Astrocyte of the spinal cord (primary cell): ENCODE measurements around the gene PEAK3.

Source experiments
- DNase-seq: peaks from one replicate; pipeline ENCODE4 v3.0.0; 2011; ENCODE audit warnings: low read depth, low spot score
- H3K4me3 ChIP-seq: 2 replicates; pipeline ENCODE4 v1.5.1; 2011; ENCODE audit warnings: low read depth, mild to moderate bottlenecking, low read length, moderate library complexity
- in situ Hi-C: cut with HindIII; loops from 2 replicates; pipeline ENCODE4 v1.10.0; 2017; ENCODE audit warnings: low sequenced_read_pairs
- TF ChIP-seq, protein P1 (sequence below): IDR thresholded peaks from 2 replicates; pipeline ENCODE4 v1.5.1; 2012; ENCODE audit warnings: low read depth, mild to moderate bottlenecking, low read length, inconsistent platforms

Gene PEAK3

DNA sequence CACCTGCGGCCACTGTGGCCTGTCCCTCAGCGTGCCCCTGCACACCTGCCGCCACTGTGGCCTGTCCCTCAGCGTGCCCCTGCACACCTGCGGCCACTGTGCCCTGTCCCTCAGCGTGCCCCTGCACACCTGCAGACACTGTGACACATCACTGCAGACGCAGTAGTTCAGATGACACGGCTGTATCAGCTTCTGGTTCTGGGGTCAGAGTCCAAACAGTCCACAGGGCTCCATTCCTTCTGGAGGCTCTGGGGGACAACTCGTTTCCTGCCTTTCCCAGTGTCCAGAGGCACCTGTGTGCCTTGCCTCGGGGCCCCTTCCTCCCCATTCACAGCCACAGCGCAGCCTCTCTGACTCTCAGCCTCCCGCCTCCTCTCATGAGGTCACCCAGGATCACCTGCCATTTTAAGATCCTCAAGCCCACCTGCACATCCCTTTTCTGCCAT is 39.9 kb downstream of the PEAK3 start:
- TF ChIP-seq, protein P1, sequence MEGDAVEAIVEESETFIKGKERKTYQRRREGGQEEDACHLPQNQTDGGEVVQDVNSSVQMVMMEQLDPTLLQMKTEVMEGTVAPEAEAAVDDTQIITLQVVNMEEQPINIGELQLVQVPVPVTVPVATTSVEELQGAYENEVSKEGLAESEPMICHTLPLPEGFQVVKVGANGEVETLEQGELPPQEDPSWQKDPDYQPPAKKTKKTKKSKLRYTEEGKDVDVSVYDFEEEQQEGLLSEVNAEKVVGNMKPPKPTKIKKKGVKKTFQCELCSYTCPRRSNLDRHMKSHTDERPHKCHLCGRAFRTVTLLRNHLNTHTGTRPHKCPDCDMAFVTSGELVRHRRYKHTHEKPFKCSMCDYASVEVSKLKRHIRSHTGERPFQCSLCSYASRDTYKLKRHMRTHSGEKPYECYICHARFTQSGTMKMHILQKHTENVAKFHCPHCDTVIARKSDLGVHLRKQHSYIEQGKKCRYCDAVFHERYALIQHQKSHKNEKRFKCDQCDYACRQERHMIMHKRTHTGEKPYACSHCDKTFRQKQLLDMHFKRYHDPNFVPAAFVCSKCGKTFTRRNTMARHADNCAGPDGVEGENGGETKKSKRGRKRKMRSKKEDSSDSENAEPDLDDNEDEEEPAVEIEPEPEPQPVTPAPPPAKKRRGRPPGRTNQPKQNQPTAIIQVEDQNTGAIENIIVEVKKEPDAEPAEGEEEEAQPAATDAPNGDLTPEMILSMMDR = no peak
- in situ Hi-C loops = no loop called here
- DNase-seq = no peak
- no peak overlapping the region for H3K4me3 ChIP-seq

DNA sequence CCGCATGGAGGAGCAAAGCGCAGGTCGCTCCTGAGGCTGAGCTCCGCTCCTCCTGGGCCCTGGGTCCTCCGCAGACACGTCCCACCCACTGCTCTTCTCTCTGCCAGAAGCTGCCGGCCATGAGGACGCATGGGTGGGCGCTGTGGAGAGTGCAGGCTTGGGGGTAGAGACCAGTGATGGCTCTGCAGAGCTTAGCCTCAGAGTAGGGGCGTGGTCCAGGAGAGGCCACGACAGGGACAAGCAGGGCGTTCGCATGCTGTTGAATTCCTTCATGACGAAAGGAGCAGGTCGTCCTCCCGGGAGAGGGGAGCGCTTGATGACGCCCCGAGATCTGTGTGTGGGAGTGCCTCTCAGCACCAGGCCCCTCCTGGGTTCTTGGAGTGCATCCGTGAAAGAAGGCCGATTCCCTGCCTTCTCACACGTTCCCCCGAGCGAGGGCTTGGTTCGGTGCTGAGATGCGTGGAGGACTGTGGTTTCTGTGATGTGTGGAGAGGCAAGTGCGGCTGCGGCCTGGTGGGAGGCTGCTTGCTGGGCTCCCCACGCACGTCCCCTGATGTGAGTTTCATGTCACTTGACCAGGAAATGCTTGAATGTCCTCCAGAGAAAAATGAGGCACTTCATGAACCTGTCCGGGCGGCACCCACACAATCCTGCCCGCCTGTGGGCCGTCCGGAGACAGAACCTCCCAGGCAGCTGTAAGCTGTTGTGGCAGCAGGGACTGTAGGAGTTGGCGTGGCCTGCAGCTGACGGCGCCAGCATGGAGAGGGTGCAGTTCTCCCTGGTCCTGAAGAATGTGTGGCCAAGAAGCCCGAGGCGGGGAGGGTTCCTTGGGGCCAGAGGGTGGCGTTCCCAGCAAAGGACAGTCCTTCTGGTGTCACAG is 40.9 kb downstream of the PEAK3 start:
- no peak overlapping the region for H3K4me3 ChIP-seq
- TF ChIP-seq, protein P1 = no peak
- DNase-seq = no peak
- in situ Hi-C loops = no loop called here

DNA sequence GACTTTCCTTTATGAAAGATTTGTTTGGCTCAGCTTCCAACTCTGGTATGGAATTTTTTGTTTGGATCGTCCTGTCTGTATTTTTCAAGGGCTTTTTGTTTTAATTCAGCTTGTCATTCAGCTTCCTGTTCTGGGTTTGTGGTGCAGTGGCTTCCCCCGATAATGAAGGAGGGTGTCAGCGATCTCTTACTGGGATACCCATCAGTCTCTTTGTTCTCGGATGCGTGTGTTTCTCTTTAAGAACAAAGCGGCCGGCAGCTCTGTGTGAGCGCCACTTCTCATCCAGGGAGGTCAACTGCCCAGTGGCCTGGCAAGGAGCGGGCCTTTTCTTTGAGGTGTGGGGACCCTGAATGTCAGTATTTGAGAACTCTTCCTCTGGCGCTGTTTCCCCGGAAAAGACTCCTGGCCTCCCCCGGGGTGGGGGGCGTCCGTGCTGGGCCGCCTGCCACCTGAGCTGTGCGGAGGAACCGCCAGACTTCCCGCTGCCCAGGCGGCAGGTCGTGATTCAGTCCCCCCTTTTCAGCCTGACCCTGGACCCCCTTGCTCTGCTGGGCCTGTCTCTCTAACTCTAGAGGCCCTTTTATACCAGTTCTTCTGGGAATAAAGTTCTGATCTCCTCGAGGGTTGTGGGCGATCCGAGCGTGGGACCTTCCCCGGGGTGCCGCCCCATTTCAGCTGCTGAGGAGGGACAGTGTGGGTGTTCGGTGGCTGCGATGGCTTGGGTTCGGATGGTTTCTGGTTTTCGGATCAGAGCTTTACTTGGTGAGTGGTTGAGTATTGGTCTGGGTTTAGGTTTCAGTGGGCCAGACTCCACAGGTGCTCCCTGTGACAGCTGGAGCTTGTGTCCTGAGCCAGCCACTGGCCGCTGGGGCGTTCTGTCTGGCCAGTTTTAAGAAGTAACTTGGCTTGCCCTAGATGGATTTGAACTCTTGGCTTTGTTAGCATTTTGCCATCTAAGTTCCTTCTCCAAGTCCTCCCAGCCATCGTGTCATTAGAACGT is 41.9 kb downstream of the PEAK3 start:
- in situ Hi-C loops = no loop called here
- DNase-seq = peak; percentile 51
- TF ChIP-seq, protein P1 = no peak
- peak overlapping the region; percentile 48 for H3K4me3 ChIP-seq

DNA sequence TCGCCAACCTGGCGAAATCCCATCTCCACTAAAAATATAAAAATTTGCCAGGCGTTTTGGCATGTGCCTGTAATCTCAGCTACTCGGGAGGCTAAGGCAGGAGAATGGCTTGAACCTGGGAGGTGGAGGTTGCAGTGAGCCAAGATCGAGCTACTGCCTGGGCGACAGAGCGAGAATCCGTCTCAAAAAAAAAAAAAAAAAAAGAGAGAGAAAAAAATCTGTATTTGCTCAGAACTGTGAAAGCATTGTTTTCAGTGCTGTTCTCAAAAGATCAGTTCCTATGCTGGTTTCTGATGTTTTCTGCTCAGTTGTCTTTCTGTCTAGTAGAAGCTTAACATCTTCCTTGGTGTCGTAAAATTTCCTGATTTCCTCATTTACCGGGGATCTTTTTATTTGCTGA is 42.8 kb downstream of the PEAK3 start:
- no peak for DNase-seq
- TF ChIP-seq, protein P1 = no peak
- H3K4me3 ChIP-seq = peak overlapping the region; percentile 48
- in situ Hi-C loops = no loop called here

DNA sequence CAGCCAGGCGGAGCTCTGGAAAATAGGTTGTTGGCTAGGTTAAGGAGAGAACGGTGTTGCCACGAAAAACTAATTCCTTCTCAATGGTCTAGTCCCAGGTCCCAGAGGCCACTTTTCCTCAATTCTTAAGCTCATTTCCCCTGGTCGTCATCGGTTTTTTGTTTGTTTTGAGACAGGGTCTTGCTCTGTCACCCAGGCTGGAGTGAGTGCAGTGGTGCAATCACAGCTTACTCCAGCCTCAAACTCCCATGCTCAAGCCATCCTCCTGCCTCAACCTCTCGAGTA is 44.2 kb downstream of the PEAK3 start:
- in situ Hi-C loops = no loop called here
- TF ChIP-seq, protein P1 = no peak
- no peak for DNase-seq
- H3K4me3 ChIP-seq = peak overlapping the region; percentile 78

DNA sequence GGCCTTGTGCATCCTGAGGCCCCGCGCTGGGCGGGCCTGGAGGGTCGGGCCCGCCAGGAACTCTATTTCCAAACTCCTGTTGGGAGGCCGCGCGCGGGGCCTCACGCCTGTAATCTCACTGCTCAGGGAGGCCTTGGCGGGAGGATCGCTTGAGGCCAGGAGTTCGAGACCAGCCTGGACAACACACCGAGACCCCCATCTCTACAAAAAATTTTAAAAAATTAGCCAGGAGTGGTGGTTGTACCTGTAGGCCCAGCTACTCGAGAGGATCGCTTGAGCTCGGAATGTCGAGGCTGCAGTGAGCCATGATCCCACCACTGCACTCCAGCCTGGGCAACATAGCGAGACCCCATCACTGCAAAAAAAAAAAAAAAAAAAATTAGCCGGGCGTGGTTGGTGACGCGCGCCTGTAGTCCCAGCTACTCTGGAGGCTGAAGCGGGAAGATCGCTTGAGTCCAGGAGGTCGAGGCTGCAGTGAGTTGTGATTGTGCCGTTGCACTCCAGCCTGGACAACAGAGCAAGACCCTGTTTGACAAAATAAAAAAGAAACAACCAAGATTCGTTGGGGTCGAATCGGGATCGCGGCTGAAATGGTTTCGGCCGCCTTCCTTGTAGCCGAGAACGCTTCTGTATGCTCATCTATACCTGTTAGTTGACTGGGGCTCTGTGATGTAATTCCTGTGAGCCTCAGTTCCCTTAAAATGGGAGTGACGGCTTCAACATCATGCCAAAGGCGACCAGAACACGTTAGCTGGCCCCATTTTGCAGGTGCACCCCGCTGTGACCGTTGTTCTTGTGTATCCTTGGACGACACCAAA is 44.7 kb downstream of the PEAK3 start:
- in situ Hi-C loops = no loop called here
- peak overlapping the region; percentile 78 for H3K4me3 ChIP-seq
- TF ChIP-seq, protein P1 = no peak
- no peak for DNase-seq
